GM12878 (cell line): Measurements from ENCODE around the gene DLEC1. TPM values are rescaled to one million over a fixed set of nuclear protein-coding genes. Genes with fewer than 3 reads are reported as not detected.

ENCODE experiments used
- ATAC-seq: fragments of 200-7000 bp; cut with Tn5 transposase; 3 replicates; pipeline ENCODE4 v1.9.1; 2020; ENCODE audit warnings: mild to moderate bottlenecking, moderate library complexity
- BruUV-seq: library from RNA; stranded (reverse); fragments of 400-500 nt; replicated peaks from 2 replicates; lab custom pipeline; 2021; lab: Mats Ljungman, UMichigan
- CTCF ChIA-PET: fragments of 300-600 bp; sonication (Branson Sonifier 250); formaldehyde crosslinking; extraction: SDS; loops from one replicate; lab custom pipeline; 2021; ENCODE audit warnings: inconsistent platforms; lab: Yijun Ruan, JAX
- POLR2A ChIA-PET: fragments of 350-600 bp; formaldehyde crosslinking; extraction: SDS; loops from one replicate; lab custom pipeline; 2021; ENCODE audit warnings: inconsistent platforms; lab: Charles Lee
- RAD21 ChIA-PET: fragments of 300-600 bp; sonication (Branson Sonifier 250); formaldehyde crosslinking; loops from one replicate; lab custom pipeline; 2023; ENCODE audit warnings: antibody characterized with exemption; ENCODE audit not compliant: unreplicated experiment; lab: Charles Lee
- SMC1A ChIA-PET: fragments of 300-600 bp; sonication (Branson Sonifier 250); formaldehyde crosslinking; loops from one replicate; lab custom pipeline; 2023; ENCODE audit not compliant: unreplicated experiment, uncharacterized antibody; lab: Charles Lee
- DNase-seq: peaks from one replicate; pipeline ENCODE4 v3.0.0-alpha.2; 2011; ENCODE audit warnings: low read depth, low spot score
- FAIRE-seq: peaks from 3 replicates; lab custom pipeline; 2011; peaks lifted over from hg19 to GRCh38; lab: Jason Lieb, UNC
- H2AFZ ChIP-seq: 2 replicates; pipeline ENCODE4 v1.6.0; 2011; ENCODE audit warnings: low read depth, low read length, control low read depth; ENCODE audit not compliant: control insufficient read depth
- H3K27ac ChIP-seq: 2 replicates; pipeline ENCODE4 v1.5.1; 2011; ENCODE audit warnings: control low read depth; ENCODE audit not compliant: control insufficient read depth, insufficient read depth
- H3K27me3 ChIP-seq, 2 experiments: replicated peaks in 1 of 2; 2 replicates each; pipeline versions ENCODE4 v1.6.0 to v1.6.1; 2011; ENCODE audit warnings: low read length in 1 of 2; ENCODE audit not compliant: control insufficient read depth in 2 of 2, insufficient read depth in 2 of 2
- H3K36me3 ChIP-seq, 2 experiments: 2 replicates each; pipeline ENCODE4 v1.5.1; 2011; ENCODE audit warnings: low read length in 1 of 2; ENCODE audit not compliant: control insufficient read depth in 2 of 2, insufficient read depth in 2 of 2
- H3K4me1 ChIP-seq: 2 replicates; pipeline ENCODE4 v1.6.1; 2011; ENCODE audit warnings: mild to moderate bottlenecking, low read length, moderate library complexity, mixed read lengths; ENCODE audit not compliant: control insufficient read depth, insufficient read depth
- H3K4me2 ChIP-seq: 2 replicates; pipeline ENCODE4 v1.6.0; 2011; ENCODE audit warnings: control low read depth; ENCODE audit not compliant: control insufficient read depth, insufficient read depth
- H3K4me3 ChIP-seq: fragments of 200-600 bp; sonication (generic); 2 replicates; pipeline ENCODE4 v1.5.1; 2016
- H3K79me2 ChIP-seq: 2 replicates; pipeline ENCODE4 v1.6.0; 2011; ENCODE audit warnings: low read length; ENCODE audit not compliant: control insufficient read depth, insufficient read depth
- H3K9ac ChIP-seq: 2 replicates; pipeline ENCODE4 v1.8.0; 2011; ENCODE audit warnings: low read length, control low read depth, mixed read lengths; ENCODE audit not compliant: control insufficient read depth, insufficient read depth
- H3K9me3 ChIP-seq: replicated peaks from 3 replicates; pipeline ENCODE4 v1.5.1; 2011; ENCODE audit warnings: mild to moderate bottlenecking, low read length; ENCODE audit not compliant: control insufficient read depth, insufficient read depth
- H4K20me1 ChIP-seq: 2 replicates; pipeline ENCODE4 v1.6.0; 2011; ENCODE audit not compliant: control insufficient read depth, insufficient read depth
- FOXM1 ChIP-seq: IDR thresholded peaks from 2 replicates; pipeline ENCODE4 v1.6.1; 2012; ENCODE audit warnings: low read depth, mild to moderate bottlenecking, inconsistent platforms, low read length, moderate library complexity
- NFYB ChIP-seq: IDR thresholded peaks from 2 replicates; pipeline ENCODE4 v1.6.1; 2011; ENCODE audit warnings: low read depth, mild to moderate bottlenecking, low read length, improper control_type of control experiment, moderate library complexity; ENCODE audit not compliant: insufficient read depth
- TAF1 ChIP-seq: IDR thresholded peaks from 2 replicates; pipeline ENCODE4 v1.6.1; 2011; ENCODE audit warnings: mild to moderate bottlenecking, low read depth, low read length, borderline replicate concordance
- WGBS: methylation state at CpG from one replicate; pipeline ENCODE4 v1.1.6; 2016; ENCODE audit warnings: low lambda C conversion rate; ENCODE audit not compliant: insufficient replicate concordance, insufficient coverage; ENCODE audit errors: missing lambda C conversion rate; 5-methylcytosine and 5-hydroxymethylcytosine counted together
- in situ Hi-C: fragments of 300-500 bp; cut with MboI; formaldehyde crosslinking; loops from 9 replicates; pipeline ENCODE4 v1.14.3; 2018; ENCODE audit warnings: mixed read lengths
- intact Hi-C: fragments of 100-400 bp; cut with micrococcal nuclease; formaldehyde crosslinking; loops from one replicate; pipeline ENCODE4 v1.14.2; 2022; ENCODE audit not compliant: unreplicated experiment
- polyA plus RNA-seq, 11 experiments: library from polyadenylated mRNA; depleted of rRNA in 4 of 11; unstranded in 6 of 11; stranded (reverse) in 5 of 11; fragments of >200 nt; fragmentation: Nextera tagmentation in 4 of 11; fragmentation: Illumina TruSeq in 1 of 11; extraction: Ambion mirVana in 4 of 11; extraction: Trizol in 1 of 11; gene quantifications; 1 replicate in 1 of 11; 2 replicates in 10 of 11; pipeline versions ENCODE4 v1.2.1 to v1.2.3, GENCODE V29; 2011 to 2016; ENCODE audit warnings: inconsistent platforms in 2 of 11, missing spikeins in 2 of 11, low read depth in 1 of 11
- total RNA-seq, 4 experiments: library from RNA; depleted of rRNA in 3 of 4; stranded (reverse); fragments of >200 nt in 3 of 4; fragmentation: Illumina TruSeq in 1 of 4; extraction: Trizol in 1 of 4; gene quantifications; 2 replicates each; pipeline versions ENCODE4 v1.2.1 to v1.2.3, GENCODE V29; 2013 to 2021
- TF ChIP-seq, protein P1 (sequence below): IDR thresholded peaks from 2 replicates; pipeline ENCODE4 v1.6.1; 2012; ENCODE audit warnings: low read depth, low read length, improper control_type of control experiment
- TF ChIP-seq, protein P2 (sequence below): IDR thresholded peaks from 2 replicates; pipeline ENCODE4 v1.6.1; 2012; ENCODE audit warnings: low read depth, low read length, improper control_type of control experiment
- TF ChIP-seq, protein P3 (sequence below): fragments of 450-650 bp; IDR thresholded peaks from 2 replicates; pipeline ENCODE4 v1.6.1; 2017; ENCODE audit warnings: mild to moderate bottlenecking, low read depth, inconsistent platforms; ENCODE audit not compliant: poor library complexity, severe bottlenecking
- TF ChIP-seq, protein P4 (sequence below): IDR thresholded peaks from 2 replicates; pipeline ENCODE4 v1.6.1; 2012; ENCODE audit warnings: improper control_type of control experiment, low read depth, low read length; ENCODE audit not compliant: insufficient replicate concordance

Gene DLEC1
- total and polyA plus RNA-seq, 10 of the 15 experiments (the other 5 are each of a cell fraction or from before 2014, with no cell fraction given), result 0.03 to 0.29 (median 0.07) TPM; not detected in 3

DNA sequence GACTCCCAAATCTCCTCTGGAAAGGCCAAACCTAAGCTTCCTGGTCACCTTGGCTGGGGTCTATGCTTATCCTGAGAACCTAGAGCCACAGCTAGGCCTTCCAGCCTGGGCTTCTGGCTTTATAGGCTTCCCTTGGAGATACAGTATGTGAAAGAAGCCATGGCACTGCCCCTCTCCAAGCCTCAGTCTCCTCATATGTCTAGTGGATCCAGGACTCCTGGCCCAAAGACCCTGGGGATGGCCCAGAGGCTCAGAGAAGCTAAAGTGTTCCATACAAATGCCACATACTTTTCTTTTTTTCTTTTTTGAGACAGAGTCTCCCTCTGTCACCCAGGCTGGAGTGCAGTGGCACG is 89.3 kb downstream of the DLEC1 start:
- TF ChIP-seq, protein P1, sequence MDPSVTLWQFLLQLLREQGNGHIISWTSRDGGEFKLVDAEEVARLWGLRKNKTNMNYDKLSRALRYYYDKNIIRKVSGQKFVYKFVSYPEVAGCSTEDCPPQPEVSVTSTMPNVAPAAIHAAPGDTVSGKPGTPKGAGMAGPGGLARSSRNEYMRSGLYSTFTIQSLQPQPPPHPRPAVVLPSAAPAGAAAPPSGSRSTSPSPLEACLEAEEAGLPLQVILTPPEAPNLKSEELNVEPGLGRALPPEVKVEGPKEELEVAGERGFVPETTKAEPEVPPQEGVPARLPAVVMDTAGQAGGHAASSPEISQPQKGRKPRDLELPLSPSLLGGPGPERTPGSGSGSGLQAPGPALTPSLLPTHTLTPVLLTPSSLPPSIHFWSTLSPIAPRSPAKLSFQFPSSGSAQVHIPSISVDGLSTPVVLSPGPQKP, result no peak
- TF ChIP-seq NFYB (no peak), TAF1 (no peak)
- no TSS peak for BruUV-seq
- Histone ChIP-seq H3K9me3 (no peaks in the 10 kb centered on the region), H3K79me2 (peaks cover 1% of the 10 kb centered on the region), H3K36me3 (peaks cover 24 to 57% of the 10 kb centered on the region in 2 experiments), H3K4me1 (peaks cover 15% of the 10 kb centered on the region), H3K4me2 (no peak overlapping the region), H2AFZ (no peak overlapping the region), H3K9ac (no peak overlapping the region), H3K4me3 (no peak overlapping the region), H3K27ac (no peak overlapping the region), H4K20me1 (peaks cover 5% of the 10 kb centered on the region), H3K27me3 (no peaks in the 10 kb centered on the region)
- POLR2A ChIA-PET, result no interaction called here
- no peak for FAIRE-seq
- in situ Hi-C loops, result no loop called here
- intact Hi-C loops, result no loop called here
- WGBS, result 83% methylated on average over 1 of the region's 1 CpG
- SMC1A ChIA-PET, result interaction anchor here (1.4 kb wide), 1 partner anchor 9 kb away, joined by 6 read pairs; no protein-coding TSS in a partner anchor
- CTCF ChIA-PET, result interaction anchor here (0.8 to 6.0 kb wide), 4 partner anchors 10 to 169 kb away, joined by 3 to 54 read pairs (median 6); no protein-coding TSS in a partner anchor
- RAD21 ChIA-PET, result interaction anchor here (1.1 kb wide), 1 partner anchor 119 kb away, joined by 3 read pairs; no protein-coding TSS in a partner anchor
- no peak for ATAC-seq
- no peak for DNase-seq

DNA sequence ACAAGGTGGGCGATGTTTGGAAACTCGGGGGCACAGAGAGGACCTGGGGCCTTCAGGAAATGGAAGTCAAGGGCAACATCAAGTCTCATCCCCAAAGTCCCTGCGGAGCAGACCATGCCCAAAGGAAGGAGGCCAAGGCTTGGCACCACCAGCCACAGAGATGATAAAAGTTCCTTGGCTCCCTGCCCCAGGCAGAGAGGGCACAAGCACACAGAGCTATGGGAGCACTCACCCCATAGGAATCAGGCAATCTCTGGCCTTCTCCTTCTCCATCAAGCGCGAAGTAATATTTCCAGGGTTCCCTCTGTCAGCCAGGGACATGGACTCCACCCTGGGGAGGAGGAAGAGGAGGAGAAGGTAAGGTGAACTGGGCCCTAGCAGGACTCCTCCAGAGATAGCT is 90.0 kb downstream of the DLEC1 start:
- ChIA-PET RAD21 (no interaction called here), CTCF (interaction anchor here (0.8 to 6.0 kb wide), 4 partner anchors 11 to 169 kb away, joined by 3 to 54 read pairs (median 6); no protein-coding TSS in a partner anchor), SMC1A (interaction anchor here (1.4 kb wide), 1 partner anchor 10 kb away, joined by 6 read pairs; no protein-coding TSS in a partner anchor), POLR2A (no interaction called here)
- Histone ChIP-seq H3K27me3 (no peaks in the 10 kb centered on the region), H3K4me3 (no peak overlapping the region), H3K79me2 (peaks cover 2% of the 10 kb centered on the region), H4K20me1 (peaks cover 5% of the 10 kb centered on the region), H3K4me1 (peaks cover 15% of the 10 kb centered on the region), H3K4me2 (no peak overlapping the region), H2AFZ (no peak overlapping the region), H3K9me3 (no peaks in the 10 kb centered on the region), H3K36me3 (peaks cover 24 to 56% of the 10 kb centered on the region in 2 experiments), H3K27ac (no peak overlapping the region), H3K9ac (no peak overlapping the region)
- DNase-seq (no peak), ATAC-seq (no peak), FAIRE-seq (no peak)
- intact Hi-C loops (no loop called here), in situ Hi-C loops (no loop called here)
- BruUV-seq, result no TSS peak
- 95% methylated on average over 5 of the region's 5 CpGs for WGBS
- no peak for TF ChIP-seq FOXM1
- TF ChIP-seq, protein P2, sequence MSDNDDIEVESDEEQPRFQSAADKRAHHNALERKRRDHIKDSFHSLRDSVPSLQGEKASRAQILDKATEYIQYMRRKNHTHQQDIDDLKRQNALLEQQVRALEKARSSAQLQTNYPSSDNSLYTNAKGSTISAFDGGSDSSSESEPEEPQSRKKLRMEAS, result no peak
- TF ChIP-seq, protein P3, sequence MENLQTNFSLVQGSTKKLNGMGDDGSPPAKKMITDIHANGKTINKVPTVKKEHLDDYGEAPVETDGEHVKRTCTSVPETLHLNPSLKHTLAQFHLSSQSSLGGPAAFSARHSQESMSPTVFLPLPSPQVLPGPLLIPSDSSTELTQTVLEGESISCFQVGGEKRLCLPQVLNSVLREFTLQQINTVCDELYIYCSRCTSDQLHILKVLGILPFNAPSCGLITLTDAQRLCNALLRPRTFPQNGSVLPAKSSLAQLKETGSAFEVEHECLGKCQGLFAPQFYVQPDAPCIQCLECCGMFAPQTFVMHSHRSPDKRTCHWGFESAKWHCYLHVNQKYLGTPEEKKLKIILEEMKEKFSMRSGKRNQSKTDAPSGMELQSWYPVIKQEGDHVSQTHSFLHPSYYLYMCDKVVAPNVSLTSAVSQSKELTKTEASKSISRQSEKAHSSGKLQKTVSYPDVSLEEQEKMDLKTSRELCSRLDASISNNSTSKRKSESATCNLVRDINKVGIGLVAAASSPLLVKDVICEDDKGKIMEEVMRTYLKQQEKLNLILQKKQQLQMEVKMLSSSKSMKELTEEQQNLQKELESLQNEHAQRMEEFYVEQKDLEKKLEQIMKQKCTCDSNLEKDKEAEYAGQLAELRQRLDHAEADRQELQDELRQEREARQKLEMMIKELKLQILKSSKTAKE, result no peak
- TF ChIP-seq, protein P4, sequence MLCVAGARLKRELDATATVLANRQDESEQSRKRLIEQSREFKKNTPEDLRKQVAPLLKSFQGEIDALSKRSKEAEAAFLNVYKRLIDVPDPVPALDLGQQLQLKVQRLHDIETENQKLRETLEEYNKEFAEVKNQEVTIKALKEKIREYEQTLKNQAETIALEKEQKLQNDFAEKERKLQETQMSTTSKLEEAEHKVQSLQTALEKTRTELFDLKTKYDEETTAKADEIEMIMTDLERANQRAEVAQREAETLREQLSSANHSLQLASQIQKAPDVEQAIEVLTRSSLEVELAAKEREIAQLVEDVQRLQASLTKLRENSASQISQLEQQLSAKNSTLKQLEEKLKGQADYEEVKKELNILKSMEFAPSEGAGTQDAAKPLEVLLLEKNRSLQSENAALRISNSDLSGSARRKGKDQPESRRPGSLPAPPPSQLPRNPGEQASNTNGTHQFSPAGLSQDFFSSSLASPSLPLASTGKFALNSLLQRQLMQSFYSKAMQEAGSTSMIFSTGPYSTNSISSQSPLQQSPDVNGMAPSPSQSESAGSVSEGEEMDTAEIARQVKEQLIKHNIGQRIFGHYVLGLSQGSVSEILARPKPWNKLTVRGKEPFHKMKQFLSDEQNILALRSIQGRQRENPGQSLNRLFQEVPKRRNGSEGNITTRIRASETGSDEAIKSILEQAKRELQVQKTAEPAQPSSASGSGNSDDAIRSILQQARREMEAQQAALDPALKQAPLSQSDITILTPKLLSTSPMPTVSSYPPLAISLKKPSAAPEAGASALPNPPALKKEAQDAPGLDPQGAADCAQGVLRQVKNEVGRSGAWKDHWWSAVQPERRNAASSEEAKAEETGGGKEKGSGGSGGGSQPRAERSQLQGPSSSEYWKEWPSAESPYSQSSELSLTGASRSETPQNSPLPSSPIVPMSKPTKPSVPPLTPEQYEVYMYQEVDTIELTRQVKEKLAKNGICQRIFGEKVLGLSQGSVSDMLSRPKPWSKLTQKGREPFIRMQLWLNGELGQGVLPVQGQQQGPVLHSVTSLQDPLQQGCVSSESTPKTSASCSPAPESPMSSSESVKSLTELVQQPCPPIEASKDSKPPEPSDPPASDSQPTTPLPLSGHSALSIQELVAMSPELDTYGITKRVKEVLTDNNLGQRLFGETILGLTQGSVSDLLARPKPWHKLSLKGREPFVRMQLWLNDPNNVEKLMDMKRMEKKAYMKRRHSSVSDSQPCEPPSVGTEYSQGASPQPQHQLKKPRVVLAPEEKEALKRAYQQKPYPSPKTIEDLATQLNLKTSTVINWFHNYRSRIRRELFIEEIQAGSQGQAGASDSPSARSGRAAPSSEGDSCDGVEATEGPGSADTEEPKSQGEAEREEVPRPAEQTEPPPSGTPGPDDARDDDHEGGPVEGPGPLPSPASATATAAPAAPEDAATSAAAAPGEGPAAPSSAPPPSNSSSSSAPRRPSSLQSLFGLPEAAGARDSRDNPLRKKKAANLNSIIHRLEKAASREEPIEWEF, result no peak
